SKM-1 (cell line): ENCODE results near the gene SETD1A.

Experiments used
- DNase-seq: peaks from one replicate; lab custom pipeline; 2025; ENCODE audit not compliant: unreplicated experiment; lab: John Stamatoyannopoulos, UW

The SETD1A gene

GRCh38 chr16:30980434-30980833 lies 22.9 kb downstream of the SETD1A start:
- no peak for DNase-seq

- no peak for DNase-seq
Measured at GRCh38 chr16:30980959-30981358, 23.4 kb downstream of the SETD1A start.

GRCh38 chr16:30982548-30983288 lies 25.2 kb downstream of the SETD1A start:
- no peak for DNase-seq

- DNase-seq: no peak
Measured at GRCh38 chr16:30983289-30983889, 25.8 kb downstream of the SETD1A start.

GRCh38 chr16:30983898-30984610 lies 26.5 kb downstream of the SETD1A start:
- DNase-seq: no peak

GRCh38 chr16:30984669-30985400 lies 27.3 kb downstream of the SETD1A start, which contains the start of gene HSD3B7:
Gene HSD3B7, plus strand, starts transcription at chr16:30985207. Its CDS starts 452 bp downstream, at chr16:30985659.
- peak; percentile 59 for DNase-seq

- no peak for DNase-seq
Measured at GRCh38 chr16:30985401-30986128, 28.0 kb downstream of the SETD1A start.

GRCh38 chr16:30986129-30986991 lies 28.8 kb downstream of the SETD1A start:
- no peak for DNase-seq

- no peak for DNase-seq
Measured at GRCh38 chr16:30987581-30988190, 30.1 kb downstream of the SETD1A start.

GRCh38 chr16:30989469-30990047 lies 32.0 kb downstream of the SETD1A start:
- no peak for DNase-seq

- no peak for DNase-seq
Measured at GRCh38 chr16:30990105-30990504, 32.6 kb downstream of the SETD1A start.

- DNase-seq: no peak
Measured at GRCh38 chr16:30991052-30991451, 33.5 kb downstream of the SETD1A start.

- no peak for DNase-seq
Measured at GRCh38 chr16:30992276-30992780, 34.8 kb downstream of the SETD1A start.

- DNase-seq: peak; percentile 53
Measured at GRCh38 chr16:30992931-30993816, 35.6 kb downstream of the SETD1A start.

GRCh38 chr16:30995927-30996323 lies 38.4 kb downstream of the SETD1A start:
- no peak for DNase-seq

GRCh38 chr16:30996324-30996984 lies 38.9 kb downstream of the SETD1A start:
- no peak for DNase-seq
